HepG2 (cell line): Measurements from ENCODE around the gene TMEM178A. TPM values are rescaled to one million over a fixed set of nuclear protein-coding genes. Genes with fewer than 3 reads are reported as not detected.

Experiments used
- CC2D1A ChIP-seq: sonication (generic); formaldehyde crosslinking; IDR thresholded peaks from 2 replicates; pipeline ENCODE4 v1.8.1; 2023; ENCODE audit warnings: mild to moderate bottlenecking, missing genetic modification reagents
- DPF2 ChIP-seq: sonication (generic); formaldehyde crosslinking; IDR thresholded peaks from 2 replicates; pipeline ENCODE4 v1.4.0; 2020; ENCODE audit warnings: mild to moderate bottlenecking, low read depth, missing genetic modification reagents, borderline replicate concordance
- ELF1 ChIP-seq: sonication (generic); formaldehyde crosslinking; IDR thresholded peaks from 2 replicates; pipeline ENCODE4 v1.4.0; 2020; ENCODE audit warnings: missing genetic modification reagents
- ERF ChIP-seq: IDR thresholded peaks from 2 replicates; pipeline ENCODE4 v1.6.1; 2018; ENCODE audit warnings: missing biosample characterization, missing genetic modification reagents
- EZH2 ChIP-seq: conservative IDR thresholded peaks from 2 replicates; pipeline ENCODE4 v1.6.1; 2012; ENCODE audit warnings: mild to moderate bottlenecking, low read depth, low read length, moderate library complexity
- FOXK2 ChIP-seq: fragments of 450-650 bp; IDR thresholded peaks from 2 replicates; pipeline ENCODE4 v1.6.1; 2016
- HMG20B ChIP-seq: conservative IDR thresholded peaks from 2 replicates; pipeline ENCODE4 v1.6.1; 2016; ENCODE audit warnings: missing genetic modification reagents, missing compliant biosample characterization
- HNRNPH1 ChIP-seq: fragments of 200-400 bp; formaldehyde crosslinking; optimal IDR thresholded peaks from 2 replicates; pipeline ENCODE3; 2017; ENCODE audit warnings: mild to moderate bottlenecking, low read depth, low read length
- MTF2 ChIP-seq: sonication (generic); formaldehyde crosslinking; IDR thresholded peaks from 2 replicates; pipeline ENCODE4 v1.5.0; 2020; ENCODE audit warnings: missing genetic modification reagents, borderline replicate concordance
- PTBP1 ChIP-seq: fragments of 200-400 bp; formaldehyde crosslinking; IDR thresholded peaks from 2 replicates; pipeline ENCODE4 v1.6.1; 2018; ENCODE audit warnings: low read length, low read depth; ENCODE audit not compliant: poor library complexity, severe bottlenecking
- SSRP1 ChIP-seq: IDR thresholded peaks from 2 replicates; pipeline ENCODE4 v1.6.1; 2016; ENCODE audit warnings: control low read depth
- TCF7L2 ChIP-seq: IDR thresholded peaks from 2 replicates; pipeline ENCODE4 v1.6.1; 2011; ENCODE audit warnings: mild to moderate bottlenecking, low read depth, low read length, moderate library complexity
- TGIF2 ChIP-seq: IDR thresholded peaks from 2 replicates; pipeline ENCODE4 v1.6.1; 2016; ENCODE audit warnings: control low read depth, missing compliant biosample characterization
- ZNF274 ChIP-seq: sonication (generic); formaldehyde crosslinking; IDR thresholded peaks from 2 replicates; pipeline ENCODE4 v1.5.1; 2020; ENCODE audit warnings: mild to moderate bottlenecking, missing genetic modification reagents
- ZNF547 ChIP-seq: sonication (generic); formaldehyde crosslinking; IDR thresholded peaks from 2 replicates; pipeline ENCODE4 v1.5.1; 2020; ENCODE audit warnings: mild to moderate bottlenecking, missing genetic modification reagents
- ZNF670 ChIP-seq: sonication (generic); formaldehyde crosslinking; IDR thresholded peaks from 2 replicates; pipeline ENCODE4 v1.8.0; 2022; ENCODE audit warnings: mild to moderate bottlenecking, missing genetic modification reagents, borderline replicate concordance
- polyA plus RNA-seq, 8 experiments: library from polyadenylated mRNA; depleted of rRNA in 3 of 8; stranded (reverse) in 7 of 8; unstranded in 1 of 8; fragments of >200 nt; fragmentation: Illumina TruSeq in 4 of 8; extraction: Trizol in 4 of 8; gene quantifications; 2 replicates each; pipeline versions ENCODE4 v1.2.1 to v1.2.3, GENCODE V29; 2011 to 2016; ENCODE audit warnings: low read depth in 4 of 8, missing spikeins in 1 of 8, mixed read lengths in 1 of 8; ENCODE audit not compliant: insufficient read depth in 1 of 8
- total RNA-seq, 5 experiments: library from RNA; depleted of rRNA; stranded (reverse); fragments of >200 nt; fragmentation: Illumina TruSeq; extraction: Trizol; gene quantifications; 2 replicates each; pipeline ENCODE4 v1.2.3, GENCODE V29; 2016; ENCODE audit warnings: low read depth in 1 of 5
- TF ChIP-seq, protein P1 (sequence below): sonication (generic); formaldehyde crosslinking; IDR thresholded peaks from 2 replicates; pipeline ENCODE4 v1.5.1; 2020; ENCODE audit warnings: mild to moderate bottlenecking, missing genetic modification reagents, borderline replicate concordance
- TF ChIP-seq, protein P2 (sequence below): sonication (generic); formaldehyde crosslinking; conservative IDR thresholded peaks from 2 replicates; pipeline ENCODE4 v1.8.0; 2022; ENCODE audit warnings: missing genetic modification reagents
- TF ChIP-seq, protein P3 (sequence below): sonication (generic); formaldehyde crosslinking; IDR thresholded peaks from 2 replicates; pipeline ENCODE4 v1.8.0; 2022; ENCODE audit warnings: mild to moderate bottlenecking, missing genetic modification reagents, borderline replicate concordance
- TF ChIP-seq, protein P4 (sequence below): sonication (generic); formaldehyde crosslinking; IDR thresholded peaks from 2 replicates; pipeline ENCODE4 v1.8.0; 2022; ENCODE audit warnings: missing genetic modification reagents, mild to moderate bottlenecking, moderate library complexity, borderline replicate concordance

Gene TMEM178A
- total and polyA plus RNA-seq, 2 of the 13 experiments (the other 11 are each of a cell fraction or from before 2014, with no cell fraction given): 0.38 to 3.3 TPM

DNA sequence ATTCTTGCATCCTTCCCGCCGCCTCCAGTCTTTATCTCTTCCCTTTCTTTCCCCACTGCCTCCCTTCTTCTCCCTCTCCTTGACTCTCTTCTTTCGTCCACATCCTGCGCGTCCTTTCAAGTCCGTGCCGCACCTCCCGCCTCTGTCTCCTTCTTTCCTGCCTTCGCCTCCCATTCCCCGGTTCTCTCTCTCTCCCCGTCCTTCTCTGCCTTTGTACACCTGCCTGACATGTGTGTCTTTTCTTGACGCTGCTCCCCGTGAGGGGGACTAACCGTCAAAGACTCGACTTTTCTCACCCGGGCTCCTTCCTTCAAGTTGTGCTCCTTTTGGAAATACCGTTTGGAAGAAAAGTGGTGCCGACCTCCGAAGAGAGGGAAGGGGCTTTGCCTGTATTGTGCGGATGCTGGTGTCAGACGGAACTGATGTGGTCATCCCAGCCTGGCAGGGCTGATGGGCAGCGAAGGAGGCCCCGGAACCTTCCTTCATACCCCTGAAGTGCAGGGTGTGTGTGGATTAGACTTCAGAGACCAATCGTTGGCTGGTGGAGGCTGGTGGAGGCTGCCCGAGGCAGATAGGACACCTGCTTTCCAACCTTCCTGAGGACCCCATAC lies 879 bp downstream of the TMEM178A start (continued):
- no peak for TF ChIP-seq CC2D1A (CRISPR knock-in tag)
- TF ChIP-seq SSRP1 (CRISPR knock-in tag): no peak
- no peak for TF ChIP-seq TGIF2 (CRISPR knock-in tag)
- TF ChIP-seq, protein P1, sequence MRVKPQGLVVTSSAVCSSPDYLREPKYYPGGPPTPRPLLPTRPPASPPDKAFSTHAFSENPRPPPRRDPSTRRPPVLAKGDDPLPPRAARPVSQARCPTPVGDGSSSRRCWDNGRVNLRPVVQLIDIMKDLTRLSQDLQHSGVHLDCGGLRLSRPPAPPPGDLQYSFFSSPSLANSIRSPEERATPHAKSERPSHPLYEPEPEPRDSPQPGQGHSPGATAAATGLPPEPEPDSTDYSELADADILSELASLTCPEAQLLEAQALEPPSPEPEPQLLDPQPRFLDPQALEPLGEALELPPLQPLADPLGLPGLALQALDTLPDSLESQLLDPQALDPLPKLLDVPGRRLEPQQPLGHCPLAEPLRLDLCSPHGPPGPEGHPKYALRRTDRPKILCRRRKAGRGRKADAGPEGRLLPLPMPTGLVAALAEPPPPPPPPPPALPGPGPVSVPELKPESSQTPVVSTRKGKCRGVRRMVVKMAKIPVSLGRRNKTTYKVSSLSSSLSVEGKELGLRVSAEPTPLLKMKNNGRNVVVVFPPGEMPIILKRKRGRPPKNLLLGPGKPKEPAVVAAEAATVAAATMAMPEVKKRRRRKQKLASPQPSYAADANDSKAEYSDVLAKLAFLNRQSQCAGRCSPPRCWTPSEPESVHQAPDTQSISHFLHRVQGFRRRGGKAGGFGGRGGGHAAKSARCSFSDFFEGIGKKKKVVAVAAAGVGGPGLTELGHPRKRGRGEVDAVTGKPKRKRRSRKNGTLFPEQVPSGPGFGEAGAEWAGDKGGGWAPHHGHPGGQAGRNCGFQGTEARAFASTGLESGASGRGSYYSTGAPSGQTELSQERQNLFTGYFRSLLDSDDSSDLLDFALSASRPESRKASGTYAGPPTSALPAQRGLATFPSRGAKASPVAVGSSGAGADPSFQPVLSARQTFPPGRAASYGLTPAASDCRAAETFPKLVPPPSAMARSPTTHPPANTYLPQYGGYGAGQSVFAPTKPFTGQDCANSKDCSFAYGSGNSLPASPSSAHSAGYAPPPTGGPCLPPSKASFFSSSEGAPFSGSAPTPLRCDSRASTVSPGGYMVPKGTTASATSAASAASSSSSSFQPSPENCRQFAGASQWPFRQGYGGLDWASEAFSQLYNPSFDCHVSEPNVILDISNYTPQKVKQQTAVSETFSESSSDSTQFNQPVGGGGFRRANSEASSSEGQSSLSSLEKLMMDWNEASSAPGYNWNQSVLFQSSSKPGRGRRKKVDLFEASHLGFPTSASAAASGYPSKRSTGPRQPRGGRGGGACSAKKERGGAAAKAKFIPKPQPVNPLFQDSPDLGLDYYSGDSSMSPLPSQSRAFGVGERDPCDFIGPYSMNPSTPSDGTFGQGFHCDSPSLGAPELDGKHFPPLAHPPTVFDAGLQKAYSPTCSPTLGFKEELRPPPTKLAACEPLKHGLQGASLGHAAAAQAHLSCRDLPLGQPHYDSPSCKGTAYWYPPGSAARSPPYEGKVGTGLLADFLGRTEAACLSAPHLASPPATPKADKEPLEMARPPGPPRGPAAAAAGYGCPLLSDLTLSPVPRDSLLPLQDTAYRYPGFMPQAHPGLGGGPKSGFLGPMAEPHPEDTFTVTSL (CRISPR knock-in tag): no peak
- TF ChIP-seq ELF1 (CRISPR knock-in tag): no peak
- TF ChIP-seq MTF2 (CRISPR knock-in tag): 0 out of 2 replicates have a peak, but pooled peaks have one; percentile 4
- TF ChIP-seq, protein P2, sequence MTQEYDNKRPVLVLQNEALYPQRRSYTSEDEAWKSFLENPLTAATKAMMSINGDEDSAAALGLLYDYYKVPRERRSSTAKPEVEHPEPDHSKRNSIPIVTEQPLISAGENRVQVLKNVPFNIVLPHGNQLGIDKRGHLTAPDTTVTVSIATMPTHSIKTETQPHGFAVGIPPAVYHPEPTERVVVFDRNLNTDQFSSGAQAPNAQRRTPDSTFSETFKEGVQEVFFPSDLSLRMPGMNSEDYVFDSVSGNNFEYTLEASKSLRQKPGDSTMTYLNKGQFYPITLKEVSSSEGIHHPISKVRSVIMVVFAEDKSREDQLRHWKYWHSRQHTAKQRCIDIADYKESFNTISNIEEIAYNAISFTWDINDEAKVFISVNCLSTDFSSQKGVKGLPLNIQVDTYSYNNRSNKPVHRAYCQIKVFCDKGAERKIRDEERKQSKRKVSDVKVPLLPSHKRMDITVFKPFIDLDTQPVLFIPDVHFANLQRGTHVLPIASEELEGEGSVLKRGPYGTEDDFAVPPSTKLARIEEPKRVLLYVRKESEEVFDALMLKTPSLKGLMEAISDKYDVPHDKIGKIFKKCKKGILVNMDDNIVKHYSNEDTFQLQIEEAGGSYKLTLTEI (CRISPR knock-in tag): no peak
- TF ChIP-seq ZNF670 (CRISPR knock-in tag): no peak
- TF ChIP-seq HMG20B (CRISPR knock-in tag): no peak
- no peak for TF ChIP-seq TCF7L2
- TF ChIP-seq, protein P3, sequence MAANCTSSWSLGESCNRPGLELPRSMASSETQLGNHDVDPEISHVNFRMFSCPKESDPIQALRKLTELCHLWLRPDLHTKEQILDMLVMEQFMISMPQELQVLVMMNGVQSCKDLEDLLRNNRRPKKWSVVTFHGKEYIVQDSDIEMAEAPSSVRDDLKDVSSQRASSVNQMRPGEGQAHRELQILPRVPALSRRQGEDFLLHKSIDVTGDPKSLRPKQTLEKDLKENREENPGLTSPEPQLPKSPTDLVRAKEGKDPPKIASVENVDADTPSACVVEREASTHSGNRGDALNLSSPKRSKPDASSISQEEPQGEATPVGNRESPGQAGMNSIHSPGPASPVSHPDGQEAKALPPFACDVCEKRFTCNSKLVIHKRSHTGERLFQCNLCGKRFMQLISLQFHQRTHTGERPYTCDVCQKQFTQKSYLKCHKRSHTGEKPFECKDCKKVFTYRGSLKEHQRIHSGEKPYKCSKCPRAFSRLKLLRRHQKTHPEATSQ (CRISPR knock-in tag): no peak
- TF ChIP-seq HNRNPH1: no peak
- 0 out of 2 replicates have a peak, but pooled peaks have one; percentile 20 for TF ChIP-seq ZNF274 (CRISPR knock-in tag)
- no peak for TF ChIP-seq DPF2
- TF ChIP-seq, protein P4, sequence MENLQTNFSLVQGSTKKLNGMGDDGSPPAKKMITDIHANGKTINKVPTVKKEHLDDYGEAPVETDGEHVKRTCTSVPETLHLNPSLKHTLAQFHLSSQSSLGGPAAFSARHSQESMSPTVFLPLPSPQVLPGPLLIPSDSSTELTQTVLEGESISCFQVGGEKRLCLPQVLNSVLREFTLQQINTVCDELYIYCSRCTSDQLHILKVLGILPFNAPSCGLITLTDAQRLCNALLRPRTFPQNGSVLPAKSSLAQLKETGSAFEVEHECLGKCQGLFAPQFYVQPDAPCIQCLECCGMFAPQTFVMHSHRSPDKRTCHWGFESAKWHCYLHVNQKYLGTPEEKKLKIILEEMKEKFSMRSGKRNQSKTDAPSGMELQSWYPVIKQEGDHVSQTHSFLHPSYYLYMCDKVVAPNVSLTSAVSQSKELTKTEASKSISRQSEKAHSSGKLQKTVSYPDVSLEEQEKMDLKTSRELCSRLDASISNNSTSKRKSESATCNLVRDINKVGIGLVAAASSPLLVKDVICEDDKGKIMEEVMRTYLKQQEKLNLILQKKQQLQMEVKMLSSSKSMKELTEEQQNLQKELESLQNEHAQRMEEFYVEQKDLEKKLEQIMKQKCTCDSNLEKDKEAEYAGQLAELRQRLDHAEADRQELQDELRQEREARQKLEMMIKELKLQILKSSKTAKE (CRISPR knock-in tag): peak; percentile 19; the same call in 1 of the 2 replicates
- no peak for TF ChIP-seq ERF (CRISPR knock-in tag)
- 0 out of 2 replicates have a peak, but pooled peaks have one; percentile 20 for TF ChIP-seq ZNF547
- TF ChIP-seq FOXK2: no peak
- TF ChIP-seq PTBP1: no peak
- peak; percentile 96; the same call in 1 of the 2 replicates for TF ChIP-seq EZH2
